ENCODE measurements around the gene PLCL2. TPM values are rescaled to one million over a fixed set of nuclear protein-coding genes. Genes with fewer than 3 reads are reported as not detected.
A peak's percentile ranks its signal among the peaks of the same experiment; 100 is the strongest.

PLCL2 gene
- total RNA-seq, 1 experiment from 2014 or later = 32.1 TPM

- no peak overlapping the region for H2BK5ac ChIP-seq (ENCODE audit: insufficient read length, low read length)
Measured at GRCh38 chr3:17032407-17033034, 147.8 kb downstream of the PLCL2 start.

More at GRCh38 chr3:17032407-17033034, 147.8 kb downstream of the PLCL2 start:
- H2BK15ac ChIP-seq (ENCODE audit: low read depth, low read length) = no peak overlapping the region
- Mint-ChIP-seq H3K36me3 (ENCODE audit: insufficient read depth in 1 of 3, low read depth in 3 of 3) (peaks cover 0 to 8% (median 8%) of the 10 kb centered on the region in 3 experiments; a peak in 3 of 7 replicates), H3K9me3 (no peaks in the 10 kb centered on the region; a peak in 1 of 5 replicates), H3K4me1 (peaks cover 31 to 33% of the 10 kb centered on the region in 2 experiments), H3K27me3 (ENCODE audit: low read depth) (no peaks in the 10 kb centered on the region), H3K4me3 (no peak overlapping the region), H3K27ac (peak overlapping the region in 2 of 3 experiments; percentile 25 to 52; a peak in 4 of 7 replicates)
- H2AK5ac ChIP-seq (ENCODE audit: insufficient read length, low read length) = no peak overlapping the region
- H2BK20ac ChIP-seq (ENCODE audit: low read depth, low read length, poor library complexity, severe bottlenecking) = no peak overlapping the region
- no peak for DNase-seq
- no peak overlapping the region for H3K14ac ChIP-seq (ENCODE audit: insufficient read depth, low read length)
- no peaks in the 10 kb centered on the region for H3K79me2 ChIP-seq (ENCODE audit: insufficient read depth, low read length)
- H3K9me3 ChIP-seq (ENCODE audit: control insufficient read depth, low read depth, low read length) = no peaks in the 10 kb centered on the region
- peak; percentile 72 for TF ChIP-seq CTCF (conservative IDR thresholded peaks at IDR 0.05)
- no peak overlapping the region for H2BK120ac ChIP-seq (ENCODE audit: low read depth, low read length, poor library complexity, severe bottlenecking)
- H3K18ac ChIP-seq (ENCODE audit: insufficient read length, low read depth, low read length) = no peak overlapping the region
- no peaks in the 10 kb centered on the region; the same call in 1 of the 2 replicates for H3K4me1 ChIP-seq (ENCODE audit: insufficient read depth, low read length)
- no peak overlapping the region for H2BK12ac ChIP-seq (ENCODE audit: insufficient read length, low read depth, low read length)
- H3K23ac ChIP-seq (ENCODE audit: insufficient read length, low read depth, low read length) = no peak overlapping the region
- H4K91ac ChIP-seq (ENCODE audit: insufficient read length, low read depth, low read length) = no peak overlapping the region
- H3T11ph ChIP-seq (ENCODE audit: low read length) = no peak overlapping the region
- no peak overlapping the region for H3K9ac ChIP-seq (ENCODE audit: extremely low read depth, insufficient read length, low read length)
- no peaks in the 10 kb centered on the region for H3K79me1 ChIP-seq (ENCODE audit: insufficient read depth, low read depth, low read length, poor library complexity, severe bottlenecking)
- no peak overlapping the region for H3K4me2 ChIP-seq (ENCODE audit: insufficient read depth, insufficient read length, low read length)
- no CpG with 5 or more reads among the region's 3 CpGs for WGBS (ENCODE audit: extremely low coverage, insufficient read length, low lambda C conversion rate)
- no peak overlapping the region for H3K56ac ChIP-seq (ENCODE audit: insufficient read length, low read depth, low read length)
- H4K20me1 ChIP-seq (ENCODE audit: control insufficient read depth, insufficient read depth, insufficient read length) = no peaks in the 10 kb centered on the region
- H4K5ac ChIP-seq (ENCODE audit: insufficient read length, low read depth, low read length) = no peak overlapping the region
- H4K8ac ChIP-seq (replicated peaks; ENCODE audit: insufficient read length, low read depth, low read length) = no peak overlapping the region
- no peak overlapping the region for H2AFZ ChIP-seq (ENCODE audit: low read length)
- H3K4ac ChIP-seq (ENCODE audit: low read depth, low read length) = no peak overlapping the region
- no peaks in the 10 kb centered on the region for H3K23me2 ChIP-seq (ENCODE audit: insufficient read length, low read depth, low read length, poor library complexity, severe bottlenecking)
- H3K27ac ChIP-seq (ENCODE audit: insufficient read length, low read depth, low read length) = no peak overlapping the region
- H3K27me3 ChIP-seq (ENCODE audit: insufficient read depth, low read length) = no peaks in the 10 kb centered on the region
